Measurements from ENCODE around the gene KRT14.

DNA sequence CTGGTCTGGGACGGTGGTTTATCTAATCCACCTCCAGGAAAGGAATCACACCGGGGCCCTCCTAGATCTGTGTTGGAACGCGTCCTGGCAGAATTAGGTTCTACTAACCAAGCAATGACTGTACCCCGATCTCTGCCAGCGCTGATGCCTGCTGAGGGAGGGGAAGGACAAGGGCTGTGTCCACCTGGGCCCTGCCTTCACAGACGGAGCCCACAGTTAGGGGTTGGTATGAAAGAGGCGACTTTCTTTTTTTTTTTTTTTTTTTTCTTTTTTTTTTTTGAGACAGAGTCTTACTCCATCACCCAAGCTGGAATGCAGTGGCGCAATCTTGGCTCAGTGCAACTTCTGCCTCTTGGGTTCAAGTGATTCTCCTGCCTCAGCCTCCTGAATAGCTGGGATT lies 48.7 kb downstream of the KRT14 start:
- TF ChIP-seq EZH2 (IDR thresholded peaks at IDR 0.05; ENCODE audit: borderline replicate concordance, low read depth, low read length, severe bottlenecking) = no peak
- TF ChIP-seq, protein P1, sequence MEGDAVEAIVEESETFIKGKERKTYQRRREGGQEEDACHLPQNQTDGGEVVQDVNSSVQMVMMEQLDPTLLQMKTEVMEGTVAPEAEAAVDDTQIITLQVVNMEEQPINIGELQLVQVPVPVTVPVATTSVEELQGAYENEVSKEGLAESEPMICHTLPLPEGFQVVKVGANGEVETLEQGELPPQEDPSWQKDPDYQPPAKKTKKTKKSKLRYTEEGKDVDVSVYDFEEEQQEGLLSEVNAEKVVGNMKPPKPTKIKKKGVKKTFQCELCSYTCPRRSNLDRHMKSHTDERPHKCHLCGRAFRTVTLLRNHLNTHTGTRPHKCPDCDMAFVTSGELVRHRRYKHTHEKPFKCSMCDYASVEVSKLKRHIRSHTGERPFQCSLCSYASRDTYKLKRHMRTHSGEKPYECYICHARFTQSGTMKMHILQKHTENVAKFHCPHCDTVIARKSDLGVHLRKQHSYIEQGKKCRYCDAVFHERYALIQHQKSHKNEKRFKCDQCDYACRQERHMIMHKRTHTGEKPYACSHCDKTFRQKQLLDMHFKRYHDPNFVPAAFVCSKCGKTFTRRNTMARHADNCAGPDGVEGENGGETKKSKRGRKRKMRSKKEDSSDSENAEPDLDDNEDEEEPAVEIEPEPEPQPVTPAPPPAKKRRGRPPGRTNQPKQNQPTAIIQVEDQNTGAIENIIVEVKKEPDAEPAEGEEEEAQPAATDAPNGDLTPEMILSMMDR (IDR thresholded peaks at IDR 0.05; ENCODE audit: extremely low read depth in 1 of 2, insufficient read depth in 1 of 2, low read depth in 1 of 2, low read length in 2 of 2) = no peak
- no peak for TF ChIP-seq POLR2AphosphoS5 (IDR thresholded peaks at IDR 0.05; ENCODE audit: insufficient read depth, low read depth, low read length)
- no peak for TF ChIP-seq FOS (IDR thresholded peaks at IDR 0.05; ENCODE audit: borderline replicate concordance, insufficient read depth, low read length)
- TF ChIP-seq POLR2A (IDR thresholded peaks at IDR 0.05; ENCODE audit: low read depth, low read length) = no peak
- no peak for TF ChIP-seq JUN (IDR thresholded peaks at IDR 0.05; ENCODE audit: borderline replicate concordance, insufficient read depth, insufficient read length, low read depth)
- TF ChIP-seq, protein P2, sequence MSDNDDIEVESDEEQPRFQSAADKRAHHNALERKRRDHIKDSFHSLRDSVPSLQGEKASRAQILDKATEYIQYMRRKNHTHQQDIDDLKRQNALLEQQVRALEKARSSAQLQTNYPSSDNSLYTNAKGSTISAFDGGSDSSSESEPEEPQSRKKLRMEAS (IDR thresholded peaks at IDR 0.05; ENCODE audit: insufficient read depth, insufficient read length) = no peak
- TF ChIP-seq GATA2 (IDR thresholded peaks at IDR 0.05; ENCODE audit: insufficient read depth, insufficient read length, low read depth, low read length) = no peak
- no peak for TF ChIP-seq MYC (IDR thresholded peaks at IDR 0.05; ENCODE audit: low read depth, low read length)

All from endothelial cell of umbilical vein (primary cell).